IMR-90 (cell line): ENCODE measurements around the gene PHACTR2. TPM values are rescaled to one million over a fixed set of nuclear protein-coding genes. Genes with fewer than 3 reads are reported as not detected.

Source experiments
- ATAC-seq: fragments of 200-7000 bp; cut with Tn5 transposase; 2 replicates; pipeline ENCODE4 v1.9.1; 2020; ENCODE audit warnings: low read depth, mild to moderate bottlenecking, moderate library complexity
- BruUV-seq: library from RNA; stranded (reverse); fragments of 400-500 nt; replicated peaks from 2 replicates; lab custom pipeline; 2021; lab: Mats Ljungman, UMichigan
- CTCF ChIA-PET: fragments of 300-600 bp; formaldehyde crosslinking; extraction: SDS; loops from one replicate; lab custom pipeline; 2021; ENCODE audit warnings: antibody characterized with exemption; lab: Yijun Ruan, JAX
- POLR2A ChIA-PET: fragments of 300-600 bp; sonication (Branson Sonifier 250); formaldehyde crosslinking; loops from one replicate; lab custom pipeline; 2022; ENCODE audit warnings: antibody characterized with exemption; ENCODE audit not compliant: unreplicated experiment; lab: Charles Lee
- DNase-seq: peaks from one replicate; pipeline ENCODE4 v3.0.0; 2013
- H2AFZ ChIP-seq: replicated peaks from 2 replicates; pipeline ENCODE3; 2013; ENCODE audit warnings: low read length, mild to moderate bottlenecking; ENCODE audit not compliant: poor library complexity
- H2AK5ac ChIP-seq: 2 replicates; pipeline ENCODE4 v1.6.1; 2013; ENCODE audit warnings: low read depth, low read length, inconsistent platforms
- H2AK9ac ChIP-seq: replicated peaks from 2 replicates; pipeline ENCODE3; 2013; ENCODE audit warnings: mild to moderate bottlenecking, low read depth, low read length, moderate library complexity; ENCODE audit not compliant: poor library complexity
- H2BK120ac ChIP-seq: 2 replicates; pipeline ENCODE4 v1.6.1; 2013; ENCODE audit warnings: low read depth, low read length, inconsistent platforms
- H2BK15ac ChIP-seq: 3 replicates; pipeline ENCODE4 v1.6.1; 2013; ENCODE audit warnings: low read depth, low read length, inconsistent platforms
- H2BK20ac ChIP-seq: 2 replicates; pipeline ENCODE4 v1.6.1; 2013; ENCODE audit warnings: low read depth, mild to moderate bottlenecking, inconsistent platforms, low read length, moderate library complexity
- H2BK5ac ChIP-seq: 2 replicates; pipeline ENCODE4 v1.6.1; 2013; ENCODE audit warnings: mild to moderate bottlenecking, low read depth, low read length, inconsistent platforms; ENCODE audit not compliant: poor library complexity, severe bottlenecking
- H3K14ac ChIP-seq: replicated peaks from 2 replicates; pipeline ENCODE4 v1.6.1; 2013; ENCODE audit warnings: low read depth, low read length, inconsistent platforms
- H3K18ac ChIP-seq: 2 replicates; pipeline ENCODE4 v1.6.1; 2013; ENCODE audit warnings: low read depth, low read length, control low read depth
- H3K23ac ChIP-seq: 2 replicates; pipeline ENCODE4 v1.6.1; 2013; ENCODE audit warnings: low read depth, low read length, inconsistent platforms
- H3K27ac ChIP-seq: 2 replicates; pipeline ENCODE4 v1.5.1; 2013; ENCODE audit warnings: mild to moderate bottlenecking, control low read depth, low read length; ENCODE audit not compliant: insufficient read depth
- H3K27me3 ChIP-seq: 2 replicates; pipeline ENCODE4 v1.6.1; 2013; ENCODE audit warnings: low read length; ENCODE audit not compliant: control insufficient read depth, insufficient read depth
- H3K36me3 ChIP-seq: 2 replicates; pipeline ENCODE4 v1.6.1; 2013; ENCODE audit warnings: low read length, mixed read lengths; ENCODE audit not compliant: control insufficient read depth, insufficient read depth
- H3K4ac ChIP-seq: 2 replicates; pipeline ENCODE4 v1.6.1; 2013; ENCODE audit warnings: low read depth, low read length, inconsistent platforms
- H3K4me1 ChIP-seq: 2 replicates; pipeline ENCODE4 v1.6.1; 2013; ENCODE audit warnings: low read length, mixed read lengths; ENCODE audit not compliant: control insufficient read depth, insufficient read depth
- H3K4me2 ChIP-seq: 2 replicates; pipeline ENCODE4 v1.6.1; 2013; ENCODE audit warnings: low read depth, mild to moderate bottlenecking, control low read depth, low read length, moderate library complexity
- H3K4me3 ChIP-seq: 2 replicates; pipeline ENCODE4 v1.5.1; 2013; ENCODE audit warnings: low read depth, mild to moderate bottlenecking, control low read depth, low read length, moderate library complexity; ENCODE audit not compliant: insufficient read depth
- H3K56ac ChIP-seq: 2 replicates; pipeline ENCODE4 v1.6.1; 2013; ENCODE audit warnings: low read length, inconsistent platforms; ENCODE audit not compliant: insufficient read depth; ENCODE audit errors: extremely low read depth
- H3K79me1 ChIP-seq, 2 experiments: 2 replicates each; pipeline ENCODE4 v1.6.1; 2013; ENCODE audit warnings: low read length in 2 of 2, inconsistent platforms in 1 of 2, low read depth in 1 of 2
- H3K9ac ChIP-seq: 2 replicates; pipeline ENCODE4 v1.6.1; 2013; ENCODE audit warnings: low read depth, low read length, control low read depth
- H3K9me1 ChIP-seq: 2 replicates; pipeline ENCODE4 v1.6.1; 2013; ENCODE audit warnings: low read length, inconsistent platforms; ENCODE audit not compliant: insufficient read depth
- H3K9me3 ChIP-seq: 2 replicates; pipeline ENCODE4 v1.6.1; 2013; ENCODE audit warnings: low read length; ENCODE audit not compliant: control insufficient read depth, insufficient read depth
- H4K20me1 ChIP-seq: 2 replicates; pipeline ENCODE4 v1.6.1; 2013; ENCODE audit warnings: low read length, inconsistent platforms; ENCODE audit not compliant: insufficient read depth
- H4K5ac ChIP-seq: 2 replicates; pipeline ENCODE4 v1.6.1; 2013; ENCODE audit warnings: mild to moderate bottlenecking, low read depth, low read length, control low read depth
- H4K8ac ChIP-seq, 2 experiments: 2 replicates each; pipeline ENCODE4 v1.6.1; 2013; ENCODE audit warnings: low read depth in 2 of 2, low read length in 2 of 2, control low read depth in 1 of 2, inconsistent platforms in 1 of 2
- H4K91ac ChIP-seq: 2 replicates; pipeline ENCODE4 v1.6.1; 2013; ENCODE audit warnings: low read depth, low read length, inconsistent platforms; ENCODE audit not compliant: insufficient read depth
- BHLHE40 ChIP-seq: fragments of 150-350 bp; IDR thresholded peaks from 2 replicates; pipeline ENCODE4 v1.6.1; 2016; ENCODE audit warnings: mild to moderate bottlenecking, low read depth, low read length
- CEBPB ChIP-seq: IDR thresholded peaks from 2 replicates; pipeline ENCODE4 v1.6.1; 2012; ENCODE audit warnings: low read depth, low read length, improper control_type of control experiment
- CHD1 ChIP-seq: IDR thresholded peaks from 2 replicates; pipeline ENCODE4 v1.6.1; 2012; ENCODE audit warnings: low read depth, low read length, improper control_type of control experiment
- ELK1 ChIP-seq: fragments of 150-350 bp; IDR thresholded peaks from 2 replicates; pipeline ENCODE4 v1.6.1; 2016; ENCODE audit warnings: low read depth, mild to moderate bottlenecking, low read length, moderate library complexity, borderline replicate concordance
- MAFK ChIP-seq: IDR thresholded peaks from 2 replicates; pipeline ENCODE4 v1.6.1; 2012; ENCODE audit warnings: low read depth, low read length, improper control_type of control experiment
- MAZ ChIP-seq: IDR thresholded peaks from 2 replicates; pipeline ENCODE4 v1.6.1; 2012; ENCODE audit warnings: low read depth, mild to moderate bottlenecking, low read length, improper control_type of control experiment, moderate library complexity, borderline replicate concordance
- MXI1 ChIP-seq: IDR thresholded peaks from 2 replicates; pipeline ENCODE4 v1.6.1; 2012; ENCODE audit warnings: low read depth, mild to moderate bottlenecking, low read length, moderate library complexity, borderline replicate concordance
- NFE2L2 ChIP-seq: fragments of 150-350 bp; IDR thresholded peaks from 2 replicates; pipeline ENCODE4 v1.6.1; 2016; ENCODE audit warnings: low read depth, mild to moderate bottlenecking, low read length
- POLR2A ChIP-seq: IDR thresholded peaks from 2 replicates; pipeline ENCODE4 v1.6.1; 2012; ENCODE audit warnings: mild to moderate bottlenecking, low read depth, low read length
- RAD21 ChIP-seq: IDR thresholded peaks from 2 replicates; pipeline ENCODE4 v1.6.1; 2012; ENCODE audit warnings: low read length, improper control_type of control experiment
- RCOR1 ChIP-seq: IDR thresholded peaks from 2 replicates; pipeline ENCODE4 v1.6.1; 2012; ENCODE audit warnings: mild to moderate bottlenecking, low read length, improper control_type of control experiment; ENCODE audit not compliant: insufficient replicate concordance
- SMC3 ChIP-seq: fragments of 150-350 bp; IDR thresholded peaks from 2 replicates; pipeline ENCODE4 v1.6.1; 2016; ENCODE audit warnings: low read depth, mild to moderate bottlenecking, antibody characterized with exemption, low read length, moderate library complexity
- USF2 ChIP-seq: fragments of 150-350 bp; IDR thresholded peaks from 2 replicates; pipeline ENCODE4 v1.6.1; 2017; ENCODE audit warnings: mild to moderate bottlenecking, antibody characterized with exemption, low read length, low read depth
- WGBS, 2 experiments: methylation state at CpG; one replicate each; pipeline versions ENCODE4 v1.1.5 to v1.1.7; 2013; ENCODE audit warnings: missing lambda C conversion rate in 2 of 2; ENCODE audit not compliant: insufficient read length in 1 of 2; ENCODE audit errors: extremely low coverage in 2 of 2; 5-methylcytosine and 5-hydroxymethylcytosine counted together
- dilution Hi-C: fragments of 300-500 bp; cut with HindIII; formaldehyde crosslinking; loops from one replicate; pipeline ENCODE4 v1.14.3; 2018; ENCODE audit warnings: low sequenced_read_pairs; ENCODE audit not compliant: unreplicated experiment
- in situ Hi-C: fragments of 300-500 bp; cut with MboI; formaldehyde crosslinking; loops from 3 replicates; pipeline ENCODE4 v1.14.3; 2019; ENCODE audit warnings: low sequenced_read_pairs, inconsistent platforms, mixed read lengths
- intact Hi-C: fragments of 100-400 bp; cut with micrococcal nuclease; formaldehyde crosslinking; loops from 2 replicates; pipeline ENCODE4 v1.10.0; 2022
- polyA plus RNA-seq, 3 experiments: library from polyadenylated mRNA; depleted of rRNA; stranded (reverse); fragments of >200 nt; gene quantifications; 2 replicates each; pipeline ENCODE4 v1.2.3, GENCODE V29; 2012; ENCODE audit warnings: low replicate concordance in 1 of 3
- total RNA-seq: library from RNA; depleted of rRNA; stranded (reverse); fragments of >200 nt; gene quantifications from 2 replicates; pipeline ENCODE4 v1.2.3, GENCODE V29; 2012

Gene PHACTR2
- total and polyA plus RNA-seq, 2 of the 4 experiments (the other 2 are of a cell fraction): 14.5 to 74.2 TPM

GRCh38 chr6:143695969-143696663 is 18.4 kb downstream of the PHACTR2 start (continued):
- TF ChIP-seq MXI1: no peak

- Histone ChIP-seq H4K20me1 (peaks cover 11% of the 10 kb centered on the region; the same call in 1 of the 2 replicates), H2BK20ac (peak overlapping the region; percentile 27; the same call in 1 of the 2 replicates), H3K9ac (no peak overlapping the region), H3K9me1 (peaks cover 15% of the 10 kb centered on the region; the same call in 1 of the 2 replicates), H2AK5ac (no peak overlapping the region), H3K79me1 (peaks cover 27 to 82% of the 10 kb centered on the region in 2 experiments), H4K8ac (no peak overlapping the region), H3K27ac (no peak overlapping the region), H2AFZ (no peak overlapping the region), H3K4me2 (peak overlapping the region; percentile 65; the same call in 1 of the 2 replicates), H2AK9ac (no peak overlapping the region), H3K36me3 (peaks cover 2% of the 10 kb centered on the region; the same call in 1 of the 2 replicates), H2BK15ac (peak overlapping the region; percentile 19; the same call in 1 of the 3 replicates), H2BK120ac (peak overlapping the region; percentile 28), H4K91ac (0 out of 2 replicates have a peak overlapping the region, but pooled peaks have one; percentile 2), H3K56ac (no peak overlapping the region), H2BK5ac (peak overlapping the region; percentile 76), H3K18ac (peak overlapping the region; percentile 66; the same call in 1 of the 2 replicates), H3K4me1 (peaks cover 28% of the 10 kb centered on the region), H4K5ac (no peak overlapping the region; the same call in 1 of the 2 replicates), H3K4me3 (no peak overlapping the region), H3K23ac (no peak overlapping the region), H3K27me3 (no peaks in the 10 kb centered on the region), H3K9me3 (no peaks in the 10 kb centered on the region), H3K4ac (peak overlapping the region; percentile 1; the same call in 1 of the 2 replicates), H3K14ac (no peak overlapping the region)
- in situ Hi-C loops (no loop called here), dilution Hi-C loops (no loop called here), intact Hi-C loops (loop anchor here (5.0 kb wide), 1 partner anchor 51 kb away; no protein-coding TSS in a partner anchor)
- TF ChIP-seq MAFK: no peak
- TF ChIP-seq RCOR1: no peak
- TF ChIP-seq CHD1: no peak
- no peak for TF ChIP-seq RAD21
- no peak for TF ChIP-seq ELK1
- no peak for TF ChIP-seq USF2
- no peak for TF ChIP-seq SMC3
- TF ChIP-seq MAZ: no peak
- TF ChIP-seq POLR2A: no peak
- TF ChIP-seq BHLHE40: no peak
- no peak for TF ChIP-seq CEBPB
- no peak for TF ChIP-seq NFE2L2
- TF ChIP-seq MXI1: no peak
- DNase-seq (peak; percentile 68), ATAC-seq (peak; percentile 50)
- ChIA-PET CTCF (interaction anchor here (0.6 kb wide), 1 partner anchor 167 kb away, joined by 3 read pairs; no protein-coding TSS in a partner anchor), POLR2A (no interaction called here)
- no TSS peak for BruUV-seq
- WGBS, 2 experiments: no CpG with 5 or more reads among the region's 2 CpGs
Measured at GRCh38 chr6:143696664-143697000, 18.9 kb downstream of the PHACTR2 start.
